LoVo (cell line): Measurements from ENCODE around the gene OTOP3.

ENCODE experiments used
- DNase-seq: peaks from one replicate; pipeline ENCODE4 v3.0.0-alpha.2; 2016; ENCODE audit warnings: low spot score

OTOP3 gene

GRCh38 chr17:74916851-74917199, 18.9 kb upstream of the OTOP3 start:
- DNase-seq: no peak

GRCh38 chr17:74917430-74917829, 18.3 kb upstream of the OTOP3 start:
- DNase-seq: no peak

DNA sequence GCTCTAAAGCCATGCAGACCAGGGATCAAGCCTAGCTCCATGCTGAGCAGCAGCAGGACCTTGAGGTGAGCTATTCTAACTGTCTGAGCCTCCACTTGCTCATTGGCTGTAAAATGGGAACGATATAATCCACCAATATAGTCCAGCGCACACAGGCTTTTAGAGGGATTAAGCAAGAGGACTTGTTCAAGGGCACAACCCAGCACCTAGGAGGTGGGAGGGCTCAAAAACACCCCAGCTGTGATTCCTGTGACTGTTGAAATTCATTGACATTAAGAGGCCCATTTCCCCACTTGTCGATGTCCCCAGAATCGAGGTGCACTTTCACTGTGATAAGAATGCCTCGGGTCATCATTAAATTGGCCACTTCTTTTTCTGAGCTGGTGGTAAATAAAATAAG, 16.8 kb upstream of the OTOP3 start:
- no peak for DNase-seq

DNA sequence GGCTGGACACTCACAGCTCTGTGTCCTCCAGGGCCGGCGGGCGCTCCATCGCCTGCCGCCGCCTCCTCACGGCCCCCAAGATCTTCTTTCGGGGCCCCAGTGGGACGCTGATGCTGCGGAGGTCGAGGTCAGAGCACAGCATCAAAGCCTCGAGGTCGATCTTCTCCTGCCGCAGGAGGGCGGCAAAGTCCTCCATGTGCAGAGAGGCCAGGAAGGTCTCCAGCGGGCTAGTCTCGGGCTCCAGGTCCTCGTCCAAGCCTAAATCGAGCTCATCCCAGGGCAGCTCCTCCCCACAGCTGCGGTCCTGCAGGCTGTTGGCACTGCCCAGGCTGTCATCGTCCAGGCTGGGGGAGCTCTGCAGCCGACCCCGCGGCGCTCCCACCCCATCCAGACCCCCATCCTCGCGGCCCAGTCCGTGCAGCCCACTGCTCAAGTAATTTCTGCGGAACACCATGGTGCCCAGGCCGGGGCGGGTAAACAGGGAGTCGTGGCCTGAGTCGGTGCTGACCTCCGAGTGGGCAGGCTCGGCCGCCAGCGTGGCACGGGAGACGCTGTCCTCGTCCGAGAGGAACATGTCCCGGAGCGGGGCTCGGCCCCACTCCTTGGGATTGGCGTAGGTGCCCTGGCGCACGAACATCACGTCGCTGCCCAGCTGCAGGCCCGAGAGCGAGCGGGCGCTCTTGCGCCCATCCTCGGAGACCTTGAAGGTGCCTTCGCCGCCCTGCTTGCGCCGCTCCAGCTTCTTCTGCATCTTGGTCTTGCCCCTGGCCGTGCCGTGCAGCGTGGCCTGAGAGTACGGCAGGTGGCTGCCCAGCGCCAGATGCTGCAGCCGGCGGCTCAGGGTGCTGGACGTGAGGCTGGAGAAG, 16.0 kb upstream of the OTOP3 start:
- no peak for DNase-seq

- no peak for DNase-seq
Measured at GRCh38 chr17:74920306-74920620, 15.4 kb upstream of the OTOP3 start.

GRCh38 chr17:74920642-74921025, 15.1 kb upstream of the OTOP3 start:
- no peak for DNase-seq

DNA sequence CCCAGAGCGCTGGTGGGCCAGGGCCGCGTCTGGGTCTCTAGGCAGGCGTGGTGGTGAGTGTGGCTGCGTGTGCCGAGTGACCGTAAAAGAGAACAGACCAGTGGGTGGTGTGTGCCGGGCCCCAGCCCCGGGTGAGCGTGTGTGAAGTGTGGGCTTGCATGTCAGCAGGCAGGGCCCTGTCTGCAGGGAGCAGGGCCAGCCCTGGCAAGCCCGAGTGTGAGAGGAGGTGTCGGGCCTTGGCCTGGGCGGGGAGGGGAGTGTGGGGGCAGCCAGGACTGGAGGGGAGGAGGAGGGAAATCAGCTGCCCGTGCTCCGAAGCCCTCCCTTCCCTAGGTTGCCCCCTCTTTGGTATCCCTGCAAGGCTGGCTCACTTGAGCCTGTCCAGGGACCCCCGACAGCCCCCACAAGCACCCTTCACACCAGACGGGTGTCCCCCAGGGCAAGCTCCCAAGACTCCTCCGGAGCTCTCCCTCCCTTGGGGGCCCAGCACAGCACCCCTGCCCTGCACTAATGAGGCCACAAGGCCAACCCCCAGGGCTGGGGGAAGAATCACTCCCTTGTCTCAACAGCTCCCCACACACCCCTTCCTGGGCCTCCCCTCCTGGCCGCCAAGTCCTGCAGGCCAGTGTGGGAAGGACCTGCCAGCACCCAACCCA, 14.5 kb upstream of the OTOP3 start:
- DNase-seq: no peak

DNA sequence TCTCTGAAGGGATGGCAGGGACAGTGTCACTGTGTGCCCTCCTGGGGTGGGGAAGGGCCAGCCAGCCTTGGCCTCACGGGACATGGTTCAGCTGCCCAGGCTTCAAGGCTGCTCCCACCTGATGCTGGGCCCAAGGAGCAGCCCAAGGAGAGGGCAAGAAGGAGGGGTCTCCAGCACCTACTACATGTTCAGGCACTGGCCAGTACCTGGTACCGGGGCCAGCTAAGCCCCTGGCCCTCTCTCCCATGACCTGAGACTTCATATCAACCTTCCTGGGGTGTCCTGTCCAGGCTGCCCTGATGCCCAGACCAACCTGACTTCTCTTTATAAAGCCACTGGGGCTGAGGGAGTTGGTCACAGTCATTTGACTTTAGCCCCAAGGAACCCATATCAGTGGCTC, 13.9 kb upstream of the OTOP3 start:
- no peak for DNase-seq

DNA sequence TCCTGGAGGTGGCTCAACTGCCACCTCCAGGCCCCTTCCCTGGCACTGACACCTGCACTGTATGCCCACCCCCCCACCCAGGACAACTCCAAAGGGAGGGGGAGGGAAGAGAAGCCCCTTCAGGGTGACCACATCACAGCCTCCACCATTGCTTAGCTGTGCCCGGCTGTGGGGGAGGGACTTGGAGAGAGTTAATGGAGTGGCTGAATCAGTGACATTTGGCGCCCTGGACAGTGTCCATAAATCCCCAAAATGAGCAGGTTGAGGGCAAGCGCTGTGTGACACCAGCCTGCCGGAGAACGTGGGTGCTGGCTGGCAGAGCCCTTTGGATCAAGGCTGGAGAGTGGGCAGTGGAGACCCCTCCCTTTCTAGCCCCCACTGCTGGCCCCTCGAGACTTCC, 13.5 kb upstream of the OTOP3 start:
- no peak for DNase-seq

GRCh38 chr17:74922694-74923537, 12.8 kb upstream of the OTOP3 start, which contains the start of gene USH1G:
USH1G (minus strand) TSS chr17:74923255; CDS start chr17:74923073, 182 bp downstream.
- peak; percentile 11 for DNase-seq

GRCh38 chr17:74923538-74924249, 12.0 kb upstream of the OTOP3 start:
- peak; percentile 62 for DNase-seq

DNA sequence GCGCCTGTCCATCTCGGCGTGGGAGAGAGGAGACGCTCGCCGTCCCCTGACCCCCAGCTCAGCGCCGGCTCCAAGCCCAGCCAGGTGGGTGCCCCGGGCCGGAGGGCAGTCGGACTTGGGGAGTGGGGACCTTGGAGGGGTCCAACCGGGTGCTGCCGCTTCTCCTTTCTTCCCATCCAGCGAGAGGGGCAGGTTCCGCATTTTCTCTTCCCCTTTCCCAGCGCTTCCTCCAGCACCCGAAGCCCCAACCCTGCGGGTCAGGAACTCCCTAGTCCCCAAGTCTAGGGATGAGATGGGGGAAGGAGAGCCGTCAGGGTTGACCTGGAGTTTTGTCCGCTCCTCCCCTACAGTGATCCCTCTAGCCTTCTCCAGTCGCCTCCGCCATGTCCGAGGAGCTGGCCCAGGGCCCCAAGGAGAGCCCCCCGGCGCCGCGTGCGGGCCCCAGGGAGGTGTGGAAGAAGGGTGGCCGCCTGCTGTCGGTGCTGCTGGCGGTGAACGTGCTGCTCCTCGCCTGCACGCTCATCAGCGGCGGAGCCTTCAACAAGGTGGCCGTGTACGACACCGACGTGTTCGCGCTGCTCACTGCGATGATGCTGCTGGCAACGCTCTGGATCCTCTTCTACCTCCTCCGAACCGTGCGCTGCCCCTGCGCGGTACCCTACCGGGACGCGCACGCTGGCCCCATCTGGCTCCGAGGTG, 11.3 kb upstream of the OTOP3 start, which contains the start of gene OTOP2:
OTOP2 (plus strand) TSS at position 24 of the 699 bp plus-strand sequence; CDS start at position 384, 360 bp downstream.
- DNase-seq: no peak

GRCh38 chr17:74925242-74925641, 10.5 kb upstream of the OTOP3 start:
- DNase-seq: no peak

DNA sequence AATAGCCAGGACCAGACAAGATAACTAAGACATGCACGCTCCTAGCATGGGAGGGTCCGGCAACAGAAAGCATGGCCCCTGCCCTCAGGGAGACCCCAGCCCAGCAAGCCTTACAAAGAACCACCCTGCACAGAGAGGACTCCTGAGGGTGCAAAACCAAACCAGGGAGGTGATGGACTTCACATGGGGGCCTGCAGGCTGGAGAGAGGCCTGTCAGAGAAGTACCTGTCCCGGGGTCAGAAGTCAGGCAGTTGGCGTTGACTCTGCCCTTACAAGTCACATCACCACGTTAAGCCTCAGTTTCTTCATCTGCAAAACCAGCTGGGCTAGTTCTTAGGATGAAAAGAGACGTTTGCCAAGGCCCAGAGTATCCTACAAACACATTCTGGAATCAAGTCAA, 6.9 kb upstream of the OTOP3 start:
- no peak for DNase-seq

- DNase-seq: no peak
Measured at GRCh38 chr17:74930535-74931036, 5.1 kb upstream of the OTOP3 start.

- DNase-seq: no peak
Measured at GRCh38 chr17:74935048-74935447, 650 bp upstream of the OTOP3 start.

GRCh38 chr17:74936470-74936799, 737 bp downstream of the OTOP3 start:
- no peak for DNase-seq

GRCh38 chr17:74937064-74938051, 1.7 kb downstream of the OTOP3 start:
- no peak for DNase-seq

GRCh38 chr17:74938194-74938950, 2.7 kb downstream of the OTOP3 start:
- no peak for DNase-seq
